Keratinocyte (primary cell): ENCODE measurements around the gene ASIC2. TPM values are rescaled to one million over a fixed set of nuclear protein-coding genes. Genes with fewer than 3 reads are reported as not detected.

Experiments
- DNase-seq: peaks from one replicate; pipeline ENCODE4 v3.0.0-alpha.2; 2011; ENCODE audit warnings: low read depth, missing footprints, low spot score
- FAIRE-seq: peaks from 2 replicates; lab custom pipeline; 2011; peaks lifted over from hg19 to GRCh38; lab: Jason Lieb, UNC
- H2AFZ ChIP-seq: 2 replicates; pipeline ENCODE4 v1.6.0; 2012; ENCODE audit warnings: low read length, control low read depth, inconsistent platforms; ENCODE audit not compliant: control insufficient read depth
- H3K27ac ChIP-seq: 2 replicates; pipeline ENCODE4 v1.5.1; 2011; ENCODE audit warnings: low read length; ENCODE audit not compliant: control insufficient read depth, insufficient read depth
- H3K27me3 ChIP-seq: 3 replicates; pipeline ENCODE4 v1.6.0; 2011; ENCODE audit warnings: low read length; ENCODE audit not compliant: control insufficient read depth, insufficient read depth; ENCODE audit errors: extremely low read depth
- H3K36me3 ChIP-seq, 2 experiments: 2 replicates in 1 of 2; 3 replicates in 1 of 2; pipeline ENCODE4 v1.5.1; 2011; ENCODE audit warnings: low read length in 2 of 2, mild to moderate bottlenecking in 1 of 2; ENCODE audit not compliant: control insufficient read depth in 2 of 2, insufficient read depth in 2 of 2; ENCODE audit errors: extremely low read depth in 1 of 2
- H3K4me1 ChIP-seq: 3 replicates; pipeline ENCODE4 v1.5.1; 2011; ENCODE audit warnings: low read length; ENCODE audit not compliant: control insufficient read depth, insufficient read depth; ENCODE audit errors: extremely low read depth
- H3K4me2 ChIP-seq: 3 replicates; pipeline ENCODE4 v1.6.0; 2011; ENCODE audit warnings: low read depth, low read length; ENCODE audit not compliant: control insufficient read depth, insufficient read depth; ENCODE audit errors: extremely low read depth
- H3K4me3 ChIP-seq, 3 experiments: fragments of 200-600 bp in 1 of 3; sonication (generic) in 1 of 3; 2 replicates in 2 of 3; 3 replicates in 1 of 3; pipeline ENCODE4 v1.5.1; 2011 to 2016; ENCODE audit warnings: low read length in 3 of 3, mild to moderate bottlenecking in 3 of 3, control low read depth in 2 of 3, inconsistent platforms in 1 of 3, low read depth in 1 of 3, mixed read lengths in 1 of 3, mixed run types in 1 of 3, moderate library complexity in 1 of 3; ENCODE audit not compliant: control insufficient read depth in 2 of 3, insufficient read depth in 2 of 3; ENCODE audit errors: extremely low read depth in 1 of 3
- H3K79me2 ChIP-seq: 2 replicates; pipeline ENCODE4 v1.6.0; 2012; ENCODE audit warnings: low read length; ENCODE audit not compliant: control insufficient read depth, insufficient read depth
- H3K9ac ChIP-seq: 3 replicates; pipeline ENCODE4 v1.6.0; 2011; ENCODE audit warnings: low read length; ENCODE audit not compliant: control insufficient read depth, insufficient read depth; ENCODE audit errors: extremely low read depth
- H3K9me1 ChIP-seq: 3 replicates; pipeline ENCODE4 v1.6.0; 2011; ENCODE audit warnings: low read length; ENCODE audit not compliant: control insufficient read depth, insufficient read depth; ENCODE audit errors: extremely low read depth
- H3K9me3 ChIP-seq: 2 replicates; pipeline ENCODE4 v1.5.1; 2012; ENCODE audit warnings: low read depth, low read length; ENCODE audit not compliant: control insufficient read depth
- H4K20me1 ChIP-seq: 3 replicates; pipeline ENCODE4 v1.6.0; 2011; ENCODE audit warnings: low read length; ENCODE audit not compliant: control insufficient read depth, insufficient read depth; ENCODE audit errors: extremely low read depth
- CTCF ChIP-seq, 3 experiments: IDR thresholded peaks in 1 of 3; conservative IDR thresholded peaks in 1 of 3; optimal IDR thresholded peaks in 1 of 3; 2 replicates in 2 of 3; 3 replicates in 1 of 3; pipeline versions ENCODE3 to v1.5.1; 2011; ENCODE audit warnings: low read length in 3 of 3, mild to moderate bottlenecking in 3 of 3, moderate library complexity in 2 of 3, control low read depth in 1 of 3, inconsistent platforms in 1 of 3; ENCODE audit not compliant: insufficient read depth in 2 of 3; ENCODE audit errors: extremely low read depth in 1 of 3
- EZH2 ChIP-seq: IDR thresholded peaks from one replicate; pipeline ENCODE4 v1.6.1; 2012; ENCODE audit warnings: inconsistent platforms, mild to moderate bottlenecking, low read length, moderate library complexity
- dilution Hi-C: fragments of 300-500 bp; cut with MboI; formaldehyde crosslinking; loops from one replicate; pipeline ENCODE4 v1.7.0; 2020; ENCODE audit warnings: low sequenced_read_pairs; ENCODE audit not compliant: extremely low pct_ligation_motif_present
- polyA plus RNA-seq, 5 experiments: library from polyadenylated mRNA; depleted of rRNA in 3 of 5; stranded (reverse) in 3 of 5; stranded (forward) in 1 of 5; unstranded in 1 of 5; fragments of >200 nt; gene quantifications; 1 replicate in 1 of 5; 2 replicates in 3 of 5; 3 replicates in 1 of 5; pipeline versions ENCODE4 v1.2.1 to v1.2.3, GENCODE V29; 2011 to 2012; ENCODE audit warnings: missing spikeins in 2 of 5, low read depth in 1 of 5, low replicate concordance in 1 of 5

The ASIC2 gene
- polyA plus RNA-seq, 1 donor (not counting 4 experiments of a cell fraction or from before 2014, with no cell fraction given) = not detected

GRCh38 chr17:33338242-33338641, 45.1 kb upstream of the ASIC2 start:
- no peaks in the 10 kb centered on the region for H3K79me2 ChIP-seq
- H3K36me3 ChIP-seq = no peaks in the 10 kb centered on the region
- no peaks in the 10 kb centered on the region for H3K4me1 ChIP-seq
- no peak overlapping the region for H2AFZ ChIP-seq
- H3K9me1 ChIP-seq = no peaks in the 10 kb centered on the region
- H3K9ac ChIP-seq = no peak overlapping the region
- no peak overlapping the region for H3K4me2 ChIP-seq
- no peak for TF ChIP-seq CTCF (optimal IDR thresholded peaks at IDR 0.05 in 1 of 3, IDR thresholded peaks at IDR 0.05 in 1 of 3, conservative IDR thresholded peaks at IDR 0.05 in 1 of 3; ENCODE audit: extremely low read depth in 1 of 3, insufficient read depth in 2 of 3, low read length in 3 of 3)
- no peak for TF ChIP-seq EZH2
- H4K20me1 ChIP-seq = no peaks in the 10 kb centered on the region
- DNase-seq (no peak), FAIRE-seq (no peak)
- H3K9me3 ChIP-seq = no peaks in the 10 kb centered on the region
- H3K4me3 ChIP-seq = no peak overlapping the region
- dilution Hi-C loops = no loop called here
- no peaks in the 10 kb centered on the region for H3K27me3 ChIP-seq
- no peak overlapping the region for H3K27ac ChIP-seq

- Histone ChIP-seq H3K9ac (no peak overlapping the region), H3K9me1 (no peaks in the 10 kb centered on the region), H3K27me3 (no peaks in the 10 kb centered on the region), H3K4me3 (no peak overlapping the region), H3K79me2 (no peaks in the 10 kb centered on the region), H3K36me3 (no peaks in the 10 kb centered on the region), H4K20me1 (no peaks in the 10 kb centered on the region), H3K4me2 (no peak overlapping the region), H3K27ac (no peak overlapping the region), H2AFZ (no peak overlapping the region), H3K9me3 (no peaks in the 10 kb centered on the region), H3K4me1 (no peaks in the 10 kb centered on the region)
- no peak for TF ChIP-seq EZH2
- TF ChIP-seq CTCF (optimal IDR thresholded peaks at IDR 0.05 in 1 of 3, IDR thresholded peaks at IDR 0.05 in 1 of 3, conservative IDR thresholded peaks at IDR 0.05 in 1 of 3; ENCODE audit: extremely low read depth in 1 of 3, insufficient read depth in 2 of 3, low read length in 3 of 3) = no peak
- dilution Hi-C loops = no loop called here
- DNase-seq (no peak), FAIRE-seq (no peak)
These were observed 42.5 kb upstream of the ASIC2 start for GRCh38 chr17:33335491-33336173.
